Muscle of leg (tissue), 11 donors: Measurements from ENCODE around the gene SGCD. TPM values are rescaled to one million over a fixed set of nuclear protein-coding genes. Genes with fewer than 3 reads are reported as not detected.

Experiments
- DNase-seq: peaks from one replicate; pipeline ENCODE4 v3.0.0; 2013
- H3K27ac ChIP-seq: one replicate; pipeline ENCODE4 v1.5.1; 2013; ENCODE audit warnings: mild to moderate bottlenecking, low read length, control low read depth
- H3K27me3 ChIP-seq: one replicate; pipeline ENCODE4 v1.6.1; 2013; ENCODE audit warnings: low read length; ENCODE audit not compliant: control insufficient read depth, insufficient read depth
- H3K36me3 ChIP-seq: one replicate; pipeline ENCODE4 v1.6.1; 2013; ENCODE audit warnings: low read length; ENCODE audit not compliant: control insufficient read depth, insufficient read depth
- H3K4me1 ChIP-seq: one replicate; pipeline ENCODE4 v1.6.1; 2013; ENCODE audit warnings: low read length; ENCODE audit not compliant: control insufficient read depth, insufficient read depth
- H3K4me3 ChIP-seq: one replicate; pipeline ENCODE4 v1.5.1; 2013; ENCODE audit warnings: low read length, control low read depth
- H3K9me3 ChIP-seq: replicated peaks from 2 replicates; pipeline ENCODE4 v1.6.1; 2013; ENCODE audit warnings: low read depth, low read length; ENCODE audit not compliant: control insufficient read depth
- WGBS: methylation state at CpG from one replicate; pipeline ENCODE4 v1.1.5; 2013; ENCODE audit warnings: missing lambda C conversion rate; ENCODE audit not compliant: insufficient coverage; 5-methylcytosine and 5-hydroxymethylcytosine counted together
- polyA plus RNA-seq, 8 donors: library from polyadenylated mRNA; unstranded; fragments of 120-200 nt; gene quantifications; one replicate each; pipeline versions ENCODE4 v1.2.1 to v1.2.3, GENCODE V29; 2013; ENCODE audit warnings: inconsistent platforms in 1 of 8, low replicate concordance in 1 of 8; ENCODE audit not compliant: insufficient read length in 8 of 8, insufficient read depth in 1 of 8
- total RNA-seq: library from RNA; stranded (reverse); fragments of 120-200 nt; gene quantifications from one replicate; pipeline ENCODE4 v1.2.4, GENCODE V29; 2013

Gene SGCD
- total and polyA plus RNA-seq, 9 donors: 35.2 to 92.5 (median 82.7) TPM

GRCh38 chr5:156759156-156759555 lies 432.2 kb downstream of the SGCD start:
- H3K4me3 ChIP-seq: no peak overlapping the region
- H3K27me3 ChIP-seq: no peaks in the 10 kb centered on the region
- H3K27ac ChIP-seq: no peak overlapping the region
- no peaks in the 10 kb centered on the region for H3K9me3 ChIP-seq
- peaks cover 22% of the 10 kb centered on the region for H3K36me3 ChIP-seq
- 92% methylated on average over 5 of the region's 11 CpGs for WGBS
- no peak for DNase-seq
- peaks cover 5% of the 10 kb centered on the region for H3K4me1 ChIP-seq

GRCh38 chr5:156762771-156763170 lies 435.8 kb downstream of the SGCD start:
- Histone ChIP-seq H3K9me3 (no peaks in the 10 kb centered on the region), H3K36me3 (peaks cover 30% of the 10 kb centered on the region), H3K4me1 (peaks cover 6% of the 10 kb centered on the region), H3K4me3 (no peak overlapping the region), H3K27me3 (no peaks in the 10 kb centered on the region), H3K27ac (peak overlapping the region; percentile 11)
- DNase-seq: peak; percentile 96

- Histone ChIP-seq H3K27ac (no peak overlapping the region), H3K4me3 (no peak overlapping the region), H3K36me3 (peaks cover 23% of the 10 kb centered on the region), H3K27me3 (no peaks in the 10 kb centered on the region), H3K9me3 (no peaks in the 10 kb centered on the region), H3K4me1 (peaks cover 3% of the 10 kb centered on the region)
- 100% methylated on average over 1 of the region's 6 CpGs for WGBS
- DNase-seq: no peak
Observed at GRCh38 chr5:156764176-156764971, 437.4 kb downstream of the SGCD start.

- no peaks in the 10 kb centered on the region for H3K4me1 ChIP-seq
- H3K36me3 ChIP-seq: no peaks in the 10 kb centered on the region
- no peak for DNase-seq
- H3K27me3 ChIP-seq: no peaks in the 10 kb centered on the region
- H3K4me3 ChIP-seq: no peak overlapping the region
- no peak overlapping the region for H3K27ac ChIP-seq
- H3K9me3 ChIP-seq: no peaks in the 10 kb centered on the region
- WGBS: 88% methylated on average over 2 of the region's 2 CpGs
Observed at GRCh38 chr5:156774273-156774672, 447.3 kb downstream of the SGCD start.

GRCh38 chr5:156778139-156778706 lies 451.3 kb downstream of the SGCD start:
- no peak overlapping the region for H3K4me3 ChIP-seq
- WGBS: 40% methylated on average over 1 of the region's 1 CpG
- H3K36me3 ChIP-seq: no peaks in the 10 kb centered on the region
- no peak overlapping the region for H3K27ac ChIP-seq
- no peaks in the 10 kb centered on the region for H3K27me3 ChIP-seq
- H3K9me3 ChIP-seq: no peaks in the 10 kb centered on the region
- no peak for DNase-seq
- H3K4me1 ChIP-seq: no peaks in the 10 kb centered on the region

GRCh38 chr5:156778752-156779151 lies 451.8 kb downstream of the SGCD start:
- Histone ChIP-seq H3K4me3 (no peak overlapping the region), H3K36me3 (no peaks in the 10 kb centered on the region), H3K4me1 (no peaks in the 10 kb centered on the region), H3K9me3 (no peaks in the 10 kb centered on the region), H3K27ac (no peak overlapping the region), H3K27me3 (no peaks in the 10 kb centered on the region)
- no CpG with 5 or more reads among the region's 2 CpGs for WGBS
- no peak for DNase-seq

GRCh38 chr5:156779436-156779835 lies 452.5 kb downstream of the SGCD start:
- Histone ChIP-seq H3K4me1 (no peaks in the 10 kb centered on the region), H3K36me3 (no peaks in the 10 kb centered on the region), H3K27me3 (no peaks in the 10 kb centered on the region), H3K27ac (no peak overlapping the region), H3K9me3 (no peaks in the 10 kb centered on the region), H3K4me3 (no peak overlapping the region)
- no CpG with 5 or more reads among the region's 4 CpGs for WGBS
- no peak for DNase-seq

- 89% methylated on average over 5 of the region's 5 CpGs for WGBS
- Histone ChIP-seq H3K36me3 (no peaks in the 10 kb centered on the region), H3K4me3 (no peak overlapping the region), H3K4me1 (no peaks in the 10 kb centered on the region), H3K27me3 (no peaks in the 10 kb centered on the region), H3K9me3 (no peaks in the 10 kb centered on the region), H3K27ac (no peak overlapping the region)
- DNase-seq: no peak
Observed at GRCh38 chr5:156783092-156783491, 456.1 kb downstream of the SGCD start.

GRCh38 chr5:156794687-156795086 lies 467.7 kb downstream of the SGCD start:
- DNase-seq: no peak
- H3K4me1 ChIP-seq: no peaks in the 10 kb centered on the region
- H3K4me3 ChIP-seq: no peak overlapping the region
- no peak overlapping the region for H3K27ac ChIP-seq
- no peaks in the 10 kb centered on the region for H3K9me3 ChIP-seq
- H3K36me3 ChIP-seq: no peaks in the 10 kb centered on the region
- no peaks in the 10 kb centered on the region for H3K27me3 ChIP-seq
- WGBS: no CpG with 5 or more reads among the region's 2 CpGs

GRCh38 chr5:156798201-156798600 lies 471.2 kb downstream of the SGCD start:
- Histone ChIP-seq H3K9me3 (no peaks in the 10 kb centered on the region), H3K4me1 (no peaks in the 10 kb centered on the region), H3K4me3 (no peak overlapping the region), H3K27ac (no peak overlapping the region), H3K36me3 (no peaks in the 10 kb centered on the region), H3K27me3 (no peaks in the 10 kb centered on the region)
- no peak for DNase-seq
- no CpG with 5 or more reads among the region's 1 CpG for WGBS
